Stimulated activated CD4-positive, alpha-beta T cell treated with anti-CD3 and anti-CD28 coated beads, Interleukin-2, amount 100 ng/mL, for 4 hours (primary cell): ENCODE measurements around the gene EPHB1.
"Not testable (repeated sequence)": the region's sequence is repeated elsewhere in the genome, so short reads cannot be mapped to it uniquely, and the experiment has no call there.

Experiments used
- DNase-seq: peaks from one replicate; pipeline ENCODE4 v3.0.0-alpha.2; 2020; ENCODE audit warnings: low read depth

EPHB1 gene

GRCh38 chr3:134955874-134956273 is 160.8 kb downstream of the EPHB1 start:
- DNase-seq, result no peak

- DNase-seq, result no peak
These were observed 161.3 kb downstream of the EPHB1 start for GRCh38 chr3:134956395-134956794.

GRCh38 chr3:134956844-134957243 is 161.8 kb downstream of the EPHB1 start:
- no peak for DNase-seq

GRCh38 chr3:134959516-134959915 is 164.5 kb downstream of the EPHB1 start:
- no peak for DNase-seq

GRCh38 chr3:134964226-134964625 is 169.2 kb downstream of the EPHB1 start:
- no peak for DNase-seq

GRCh38 chr3:134965865-134966481 is 170.9 kb downstream of the EPHB1 start:
- no peak for DNase-seq

GRCh38 chr3:134970895-134971294 is 175.8 kb downstream of the EPHB1 start:
- no peak for DNase-seq

- no peak for DNase-seq
These were observed 176.2 kb downstream of the EPHB1 start for GRCh38 chr3:134971306-134971705.

- DNase-seq, result not testable (repeated sequence)
These were observed 176.8 kb downstream of the EPHB1 start for GRCh38 chr3:134971907-134972306.

GRCh38 chr3:134972836-134973455 is 177.9 kb downstream of the EPHB1 start:
- DNase-seq, result no peak

GRCh38 chr3:134974624-134975023 is 179.6 kb downstream of the EPHB1 start:
- DNase-seq, result no peak

GRCh38 chr3:134976948-134977347 is 181.9 kb downstream of the EPHB1 start:
- no peak for DNase-seq

GRCh38 chr3:134978658-134979057 is 183.6 kb downstream of the EPHB1 start:
- no peak for DNase-seq

- no peak for DNase-seq
These were observed 191.0 kb downstream of the EPHB1 start for GRCh38 chr3:134985864-134986715.

- DNase-seq, result no peak
These were observed 193.6 kb downstream of the EPHB1 start for GRCh38 chr3:134988666-134989065.

- no peak for DNase-seq
These were observed 195.9 kb downstream of the EPHB1 start for GRCh38 chr3:134991003-134991402.

- DNase-seq, result no peak
These were observed 196.5 kb downstream of the EPHB1 start for GRCh38 chr3:134991472-134992010.

- no peak for DNase-seq
These were observed 197.1 kb downstream of the EPHB1 start for GRCh38 chr3:134992180-134992579.

- DNase-seq, result no peak
These were observed 197.5 kb downstream of the EPHB1 start for GRCh38 chr3:134992586-134992985.

GRCh38 chr3:134993011-134993410 is 198.0 kb downstream of the EPHB1 start:
- DNase-seq, result no peak

- DNase-seq, result no peak
These were observed 203.1 kb downstream of the EPHB1 start for GRCh38 chr3:134998158-134998557.

GRCh38 chr3:134998855-134999254 is 203.8 kb downstream of the EPHB1 start:
- DNase-seq, result no peak

- DNase-seq, result no peak
These were observed 205.4 kb downstream of the EPHB1 start for GRCh38 chr3:135000465-135000864.
